Thyroid gland (tissue), 4 donors: ENCODE data around the gene CCDC85C.

Experiments used
- POLR2A ChIP-seq, 2 donors: fragments of 450-650 bp; IDR thresholded peaks; one replicate each; pipeline ENCODE4 v1.6.1; 2017; ENCODE audit warnings: antibody characterized with exemption in 2 of 2, mild to moderate bottlenecking in 2 of 2, moderate library complexity in 1 of 2
- TF ChIP-seq, protein P1 (sequence below), 6 experiments: fragments of 200-600 bp in 3 of 6; fragments of 450-650 bp in 3 of 6; sonication (generic) in 3 of 6; IDR thresholded peaks; one replicate each; pipeline ENCODE4 v1.5.1; 2016 to 2019; ENCODE audit warnings: antibody characterized with exemption in 6 of 6, mild to moderate bottlenecking in 2 of 6, inconsistent platforms in 1 of 6, moderate library complexity in 1 of 6

DNA sequence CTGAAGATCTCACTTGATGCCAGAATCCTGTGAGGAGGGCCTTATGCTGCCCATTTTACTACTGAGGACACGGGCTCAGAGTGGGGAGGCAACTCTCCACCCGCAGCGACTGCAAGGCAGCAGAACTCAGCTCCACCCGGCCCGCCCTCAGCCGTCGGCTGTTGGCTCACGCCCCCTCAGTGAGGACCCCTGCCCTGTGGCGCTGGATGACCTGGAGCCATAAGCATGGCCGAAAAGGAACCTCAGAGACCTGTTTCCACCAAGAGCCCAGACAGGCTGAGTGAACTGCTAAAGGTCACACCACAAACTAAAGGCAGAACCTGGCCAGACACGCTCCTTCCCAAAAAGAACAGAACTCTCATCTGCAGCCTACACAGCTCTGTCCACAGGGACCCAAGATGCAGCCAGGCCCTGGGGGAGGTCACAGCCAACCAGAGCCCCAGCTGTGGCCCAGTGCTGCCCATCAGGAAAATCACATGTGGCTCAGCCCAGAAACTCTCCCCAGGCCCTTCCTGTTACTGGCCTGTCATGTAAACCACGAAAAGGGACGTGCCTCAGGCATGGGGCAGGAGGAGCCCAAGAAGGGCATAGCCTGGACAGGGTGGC, 90.0 kb downstream of the CCDC85C start:
- TF ChIP-seq, protein P1, sequence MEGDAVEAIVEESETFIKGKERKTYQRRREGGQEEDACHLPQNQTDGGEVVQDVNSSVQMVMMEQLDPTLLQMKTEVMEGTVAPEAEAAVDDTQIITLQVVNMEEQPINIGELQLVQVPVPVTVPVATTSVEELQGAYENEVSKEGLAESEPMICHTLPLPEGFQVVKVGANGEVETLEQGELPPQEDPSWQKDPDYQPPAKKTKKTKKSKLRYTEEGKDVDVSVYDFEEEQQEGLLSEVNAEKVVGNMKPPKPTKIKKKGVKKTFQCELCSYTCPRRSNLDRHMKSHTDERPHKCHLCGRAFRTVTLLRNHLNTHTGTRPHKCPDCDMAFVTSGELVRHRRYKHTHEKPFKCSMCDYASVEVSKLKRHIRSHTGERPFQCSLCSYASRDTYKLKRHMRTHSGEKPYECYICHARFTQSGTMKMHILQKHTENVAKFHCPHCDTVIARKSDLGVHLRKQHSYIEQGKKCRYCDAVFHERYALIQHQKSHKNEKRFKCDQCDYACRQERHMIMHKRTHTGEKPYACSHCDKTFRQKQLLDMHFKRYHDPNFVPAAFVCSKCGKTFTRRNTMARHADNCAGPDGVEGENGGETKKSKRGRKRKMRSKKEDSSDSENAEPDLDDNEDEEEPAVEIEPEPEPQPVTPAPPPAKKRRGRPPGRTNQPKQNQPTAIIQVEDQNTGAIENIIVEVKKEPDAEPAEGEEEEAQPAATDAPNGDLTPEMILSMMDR (IDR thresholded peaks at IDR 0.05) = no peak
- no peak for TF ChIP-seq POLR2A (IDR thresholded peaks at IDR 0.05)
